DMS114 treated with DMSO at 0.1 percent for 48 hours (cell line): ENCODE measurements around the gene LPAR2.
"Not testable (repeated sequence)": the region's sequence is repeated elsewhere in the genome, so short reads cannot be mapped to it uniquely, and the experiment has no call there.

Experiments
- DNase-seq: peaks from one replicate; lab custom pipeline; 2025; ENCODE audit not compliant: unreplicated experiment; lab: John Stamatoyannopoulos, UW

Gene LPAR2

DNA sequence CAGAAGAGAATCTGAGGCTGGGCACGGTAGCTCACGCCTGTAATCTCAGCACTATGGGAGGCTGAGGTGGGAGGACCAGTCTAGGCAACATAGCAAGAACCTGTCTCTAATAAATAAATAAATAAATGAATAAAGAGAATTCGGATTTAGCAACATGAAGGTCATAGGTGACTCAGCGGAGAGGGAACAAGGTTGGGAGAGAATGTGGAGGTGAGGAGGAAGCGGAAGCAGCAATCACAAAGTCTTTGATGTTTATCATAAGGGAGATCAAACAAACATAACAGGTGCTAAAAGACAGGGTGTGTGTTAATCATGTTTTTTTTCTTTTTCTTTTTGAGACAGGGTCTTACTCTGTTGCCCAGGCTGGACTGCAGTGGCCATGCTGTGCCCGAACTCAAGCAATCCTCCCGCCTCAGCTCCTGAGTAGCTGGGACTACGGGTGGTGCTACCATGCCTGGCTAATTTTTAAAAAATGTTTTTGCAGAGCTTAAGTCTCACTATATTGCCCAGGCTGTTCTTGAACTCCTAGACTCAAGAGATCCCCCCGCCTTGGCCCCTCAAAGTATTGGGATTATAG is 25.8 kb downstream of the LPAR2 start:
- DNase-seq = no peak

DNA sequence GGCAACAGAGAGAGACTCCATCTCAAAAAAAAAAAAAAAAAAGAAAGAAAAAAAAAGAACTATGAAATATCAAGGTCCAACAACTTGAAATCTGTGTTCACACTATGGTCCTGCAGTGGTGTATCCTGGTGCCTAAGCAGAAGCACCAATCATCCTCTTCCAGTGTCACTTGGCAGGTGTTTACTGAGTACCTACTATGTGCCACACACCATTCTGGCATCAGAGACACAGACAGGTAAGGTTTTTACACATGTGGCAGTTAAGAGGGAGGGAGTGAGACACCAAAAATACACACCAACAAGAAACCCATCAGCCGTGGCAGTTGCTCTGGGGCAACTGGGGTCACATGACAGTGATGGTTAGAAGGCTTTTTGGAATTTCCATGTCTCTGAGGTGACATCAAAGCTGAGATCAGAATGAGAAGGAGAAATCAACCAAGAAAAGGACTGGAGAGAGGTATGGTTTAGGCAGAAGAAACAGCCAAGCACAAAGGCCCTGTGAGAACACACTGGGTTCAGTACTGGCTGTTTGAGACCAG is 27.2 kb downstream of the LPAR2 start:
- DNase-seq = no peak

DNA sequence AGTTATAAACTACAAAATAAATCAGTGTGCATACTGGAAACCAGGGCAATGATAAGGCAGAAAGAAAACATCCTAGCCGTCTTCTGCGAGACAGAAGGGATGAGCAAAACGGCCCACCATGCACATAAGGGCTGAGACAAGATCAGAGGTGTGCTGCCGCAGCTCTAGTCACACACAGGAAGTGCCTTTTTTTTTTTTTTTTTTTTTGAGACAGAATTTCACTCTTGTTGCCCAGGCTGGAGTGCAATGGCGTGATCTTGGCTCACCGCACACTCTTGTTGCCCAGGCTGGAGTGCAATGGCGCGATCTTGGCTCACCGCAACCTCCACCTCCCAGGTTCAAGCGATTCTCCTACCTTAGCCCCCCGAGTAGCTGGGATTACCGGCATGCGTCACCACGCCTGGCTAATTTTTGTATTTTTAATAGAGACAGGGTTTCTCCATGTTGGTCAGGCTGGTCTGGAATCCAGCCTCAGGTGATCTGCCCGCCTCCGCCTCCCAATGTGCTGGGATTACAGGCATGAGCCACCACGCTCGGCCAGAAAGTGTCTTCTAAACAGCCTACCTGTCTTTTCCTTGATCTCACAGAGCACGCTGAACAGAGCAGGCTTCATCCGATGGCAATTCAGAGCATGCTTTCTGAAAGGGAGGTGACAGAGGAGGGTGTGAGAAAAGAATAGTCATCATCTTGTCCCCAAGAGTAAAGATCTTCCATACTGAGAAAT is 29.1 kb downstream of the LPAR2 start:
- DNase-seq = not testable (repeated sequence)

DNA sequence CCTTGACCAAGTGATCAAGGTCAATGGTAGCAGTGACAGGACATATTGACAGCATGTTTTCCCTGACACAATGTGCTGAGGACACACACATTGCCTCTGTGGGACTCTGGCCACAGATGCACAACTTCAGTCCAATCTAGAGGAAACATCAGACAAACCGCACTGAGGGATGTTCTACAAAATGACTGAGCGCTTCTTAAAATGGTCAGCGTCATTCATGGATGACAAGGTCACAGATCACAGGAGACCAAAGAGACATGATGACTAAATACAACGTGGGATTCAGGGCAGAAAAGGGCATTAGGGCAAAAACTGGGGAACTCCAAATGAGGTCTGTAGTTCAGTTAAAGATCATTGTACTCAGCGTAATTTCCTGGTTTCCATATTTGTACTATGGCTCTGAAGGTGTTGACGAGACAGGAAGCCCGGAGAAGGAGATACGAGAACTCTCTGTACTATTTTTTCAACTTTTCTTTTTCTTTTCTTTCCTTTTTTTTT is 30.2 kb downstream of the LPAR2 start:
- DNase-seq = no peak

DNA sequence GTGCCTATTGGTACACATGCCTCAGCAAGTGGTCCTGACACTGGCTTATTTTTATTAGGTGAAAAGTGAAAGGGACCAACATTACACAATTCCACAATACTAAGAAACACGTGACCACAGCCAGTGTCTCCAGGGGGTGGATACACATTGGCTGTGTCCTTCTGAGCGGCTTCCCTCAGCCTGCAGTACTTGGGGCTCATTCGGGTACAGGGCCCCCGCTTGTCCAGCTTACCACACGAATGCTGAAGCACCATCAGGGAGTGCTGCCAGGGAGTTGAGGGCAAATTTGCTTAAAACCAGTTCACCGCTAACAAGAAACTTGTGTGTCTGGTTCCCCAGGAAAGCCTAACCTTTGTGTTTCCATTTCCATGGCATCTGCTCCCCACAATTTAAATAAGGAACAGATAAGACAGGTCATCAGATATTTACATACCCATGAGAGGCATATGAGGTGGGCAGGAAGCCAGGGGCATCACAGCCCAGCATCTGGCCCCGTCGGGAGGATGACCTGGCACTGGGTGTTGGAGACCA is 32.8 kb downstream of the LPAR2 start:
- no peak for DNase-seq

DNA sequence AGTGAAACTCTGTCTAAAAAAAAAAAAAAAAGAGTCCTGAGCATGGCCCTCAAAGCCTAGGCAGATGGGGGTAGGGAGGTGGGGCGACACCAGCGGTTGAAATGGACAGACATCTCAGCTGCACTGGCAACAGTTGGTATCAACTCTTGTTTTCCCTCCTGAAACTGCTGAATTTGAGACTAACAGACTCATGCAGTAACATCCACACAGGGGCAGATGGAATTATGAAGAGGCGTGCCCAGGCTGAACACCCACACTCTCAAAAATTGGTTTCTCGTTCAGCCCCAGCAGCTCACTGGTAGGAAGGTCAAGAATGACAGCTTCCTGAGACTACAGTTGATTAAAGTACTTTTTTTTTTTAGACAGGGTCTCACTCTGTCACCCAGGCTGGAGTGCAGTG is 33.6 kb downstream of the LPAR2 start:
- no peak for DNase-seq

DNA sequence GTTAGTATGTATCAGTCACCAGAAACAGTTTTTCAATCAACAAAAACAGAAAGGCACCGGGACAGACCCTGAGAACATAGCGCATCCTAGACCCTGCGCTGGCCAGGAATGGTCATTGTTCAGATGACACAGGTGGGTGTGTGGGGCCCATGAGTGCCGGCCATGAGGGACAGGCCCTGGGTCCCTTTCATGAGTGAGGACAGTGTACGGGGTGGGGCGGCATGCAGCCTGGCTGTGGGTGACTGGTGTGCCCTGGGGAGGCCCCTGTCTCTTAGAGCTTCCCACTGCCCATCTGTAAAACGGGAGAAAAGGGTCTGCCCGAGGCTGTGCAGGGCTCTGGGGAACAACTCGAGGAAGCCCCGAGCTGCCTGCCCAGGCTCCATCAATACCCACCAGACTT is 35.3 kb downstream of the LPAR2 start:
- DNase-seq = no peak

DNA sequence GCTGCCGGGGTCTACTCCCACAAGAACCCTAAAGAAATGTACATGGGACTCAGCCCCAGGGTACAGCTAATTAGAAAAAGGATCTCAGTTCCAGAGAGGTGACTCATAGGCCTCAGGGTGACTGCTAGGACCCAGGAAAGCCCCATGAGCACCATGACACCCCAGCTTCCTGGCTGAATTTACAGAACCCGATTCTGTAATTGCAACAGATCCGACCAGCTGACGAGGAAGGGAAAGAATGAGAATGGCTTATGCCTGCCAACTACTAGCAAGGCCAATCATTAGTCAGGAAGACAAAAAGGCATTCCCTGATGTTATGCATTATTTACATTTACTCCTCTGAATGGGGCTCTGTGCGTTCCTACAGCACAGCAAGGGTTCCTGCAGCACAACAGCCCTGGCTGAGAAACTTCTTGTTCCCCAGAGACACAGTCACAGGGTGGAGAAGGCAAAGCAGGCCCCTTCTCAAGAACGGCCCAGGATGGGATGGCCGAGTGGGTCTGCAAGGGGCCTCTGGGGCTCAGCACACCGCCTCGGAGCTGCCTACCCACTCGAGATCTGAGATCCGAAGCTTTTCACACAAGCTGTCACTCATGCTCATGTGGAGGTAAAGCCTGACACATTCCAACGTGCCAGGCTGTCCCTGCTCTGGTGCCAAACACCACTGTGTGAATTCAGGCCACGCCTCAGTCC is 36.7 kb downstream of the LPAR2 start:
- DNase-seq = no peak

DNA sequence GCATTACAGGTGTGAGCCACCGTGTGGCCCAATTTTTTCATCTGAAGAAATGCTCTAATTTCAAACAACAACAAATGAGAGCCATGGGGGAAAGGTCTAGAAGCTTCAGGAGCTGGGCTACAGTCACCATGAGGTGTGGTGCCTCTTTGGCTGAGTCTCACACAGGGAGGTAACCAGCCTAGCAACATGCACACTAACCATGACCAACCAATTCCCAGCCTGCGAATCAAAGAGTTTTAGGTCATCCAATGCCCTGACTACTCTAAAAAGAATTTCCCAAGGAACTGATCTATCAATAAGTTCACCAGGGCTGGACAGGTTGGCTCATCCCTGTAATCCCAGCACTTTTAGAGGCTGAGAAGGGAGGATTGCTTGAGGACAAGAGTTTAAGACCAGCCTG is 39.5 kb downstream of the LPAR2 start:
- DNase-seq = no peak

DNA sequence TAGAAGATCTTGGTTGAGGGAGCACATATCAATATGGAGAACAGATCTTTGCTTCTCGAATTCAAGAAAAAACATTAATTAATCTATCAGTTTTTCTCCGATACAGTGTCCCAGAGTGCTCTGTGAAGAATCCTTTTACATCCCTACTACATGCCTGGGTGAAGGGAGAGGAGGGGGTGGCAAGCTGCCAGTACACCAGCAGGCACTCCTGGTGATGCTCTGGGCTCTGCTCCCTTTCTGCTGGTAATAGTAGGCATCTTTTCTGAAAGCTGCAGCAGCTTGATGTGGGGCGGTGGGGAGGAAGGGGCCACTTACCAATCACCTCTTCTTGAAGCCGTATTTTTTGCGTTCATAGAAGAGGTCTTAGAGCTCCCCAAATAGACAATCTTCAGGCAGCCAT is 40.2 kb downstream of the LPAR2 start:
- DNase-seq = no peak

DNA sequence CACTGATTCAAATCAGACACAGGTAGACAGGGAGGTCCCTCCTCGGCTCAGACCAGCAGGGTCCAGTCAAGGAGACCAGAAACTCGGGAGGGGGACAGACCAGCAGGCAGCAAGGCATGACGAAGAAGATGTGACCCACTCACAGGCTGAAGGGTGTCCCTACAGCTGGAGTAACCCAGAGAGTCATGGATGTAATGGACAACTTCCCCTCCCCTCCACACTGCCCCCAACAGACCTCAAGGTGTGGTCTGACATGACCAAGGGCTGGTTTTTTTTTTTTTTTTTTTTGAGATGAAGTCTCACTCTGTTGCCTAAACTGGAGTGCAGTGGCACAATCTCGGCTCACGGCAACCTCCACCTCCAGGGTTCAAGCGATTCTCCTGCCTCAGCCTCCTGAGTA is 43.7 kb downstream of the LPAR2 start:
- no peak for DNase-seq

DNA sequence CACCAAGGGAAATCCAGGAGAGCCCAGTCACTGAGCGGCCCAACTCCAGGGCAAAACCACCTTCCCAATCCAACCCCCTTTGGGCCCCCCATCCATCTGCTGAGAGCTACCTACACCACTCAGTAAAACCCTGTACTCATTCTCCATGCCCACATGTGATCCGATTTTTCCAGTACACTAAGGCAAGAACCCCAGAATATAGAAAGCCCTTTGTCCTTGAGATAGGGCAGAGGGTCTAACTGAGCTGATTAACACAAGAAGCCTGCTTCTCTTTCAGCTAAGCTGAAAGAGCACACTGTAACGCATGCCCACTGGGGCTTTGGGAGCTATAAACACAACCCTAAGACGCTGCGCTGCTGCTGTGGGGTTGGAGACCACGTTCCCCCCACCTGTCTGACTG is 45.5 kb downstream of the LPAR2 start:
- DNase-seq = no peak

DNA sequence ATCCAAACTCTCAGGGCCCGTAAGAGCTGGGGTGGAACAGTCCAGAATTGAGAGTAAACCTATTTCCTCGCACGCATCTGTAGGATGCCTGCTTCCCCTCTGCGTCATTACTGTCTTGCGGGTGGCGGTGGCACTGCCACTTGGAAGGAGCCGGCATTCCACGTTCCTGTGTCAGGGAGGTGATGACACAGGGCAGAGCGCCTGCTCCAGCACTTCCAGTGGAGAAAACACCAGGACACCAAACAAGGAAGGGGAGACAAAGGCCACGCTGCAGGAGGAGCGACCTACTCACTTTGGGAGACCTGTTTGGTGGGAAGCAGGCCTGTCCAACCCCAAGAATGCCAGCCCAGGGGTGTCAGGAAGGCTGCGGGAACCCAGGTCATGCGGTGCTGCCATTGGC is 46.6 kb downstream of the LPAR2 start:
- no peak for DNase-seq

DNA sequence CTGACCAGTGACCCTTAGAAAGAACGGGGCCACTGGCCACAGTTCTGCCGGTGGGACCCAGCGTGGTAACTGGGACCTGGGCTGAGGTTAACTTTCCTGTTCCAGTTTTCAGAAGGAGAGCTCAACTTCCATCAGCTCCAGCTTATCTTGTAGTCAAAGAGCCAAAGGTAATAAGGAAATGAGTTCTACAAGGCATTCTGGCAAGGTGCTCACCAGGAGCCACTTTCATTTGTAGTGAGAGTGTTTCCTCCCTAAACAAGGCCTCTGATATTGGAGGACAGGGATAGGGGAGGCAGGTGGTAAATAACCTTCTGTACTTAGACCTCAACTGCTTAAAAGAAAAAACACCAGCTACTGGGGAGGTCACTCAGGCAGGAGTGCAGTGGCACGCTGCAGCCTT is 47.6 kb downstream of the LPAR2 start:
- DNase-seq = no peak

DNA sequence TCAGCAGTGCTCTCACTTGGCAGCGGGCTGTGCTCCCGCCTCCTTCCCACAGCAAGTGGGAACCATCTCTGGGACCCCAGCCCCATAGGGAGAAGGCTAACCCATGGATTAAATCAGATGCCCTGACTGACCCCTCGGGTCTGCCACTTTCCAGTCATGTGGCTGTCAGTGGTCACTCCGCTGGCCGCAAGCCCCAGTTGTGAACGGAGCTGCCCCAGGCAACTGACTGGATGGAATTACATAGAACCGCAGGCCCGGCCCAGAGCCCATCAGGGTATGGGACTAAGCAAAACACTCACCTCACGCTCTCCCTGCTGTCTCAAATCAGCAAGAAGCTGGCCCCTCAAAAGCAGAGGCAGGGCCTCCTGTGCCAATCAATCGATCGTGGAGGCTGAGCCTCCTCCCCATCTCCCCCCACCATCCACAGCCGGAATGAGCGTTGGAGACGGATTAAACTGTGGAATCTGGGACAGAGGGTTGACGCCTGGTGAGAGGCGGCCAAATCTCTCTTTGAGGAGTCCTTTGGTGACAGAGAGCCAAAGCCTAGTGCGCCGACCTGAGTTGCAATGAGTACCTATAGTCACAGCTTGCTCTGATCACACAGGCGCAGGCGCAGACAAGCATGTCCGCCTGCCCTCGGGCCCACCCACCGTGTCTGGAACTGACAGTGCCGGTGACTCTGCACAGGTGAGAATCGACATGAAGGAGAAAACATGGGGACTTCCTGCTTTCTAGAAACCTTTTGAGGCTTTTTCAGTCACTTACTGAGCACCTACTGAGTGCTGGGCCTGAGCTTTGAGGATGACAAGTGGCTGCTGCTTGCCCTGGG is 48.3 kb downstream of the LPAR2 start:
- no peak for DNase-seq

DNA sequence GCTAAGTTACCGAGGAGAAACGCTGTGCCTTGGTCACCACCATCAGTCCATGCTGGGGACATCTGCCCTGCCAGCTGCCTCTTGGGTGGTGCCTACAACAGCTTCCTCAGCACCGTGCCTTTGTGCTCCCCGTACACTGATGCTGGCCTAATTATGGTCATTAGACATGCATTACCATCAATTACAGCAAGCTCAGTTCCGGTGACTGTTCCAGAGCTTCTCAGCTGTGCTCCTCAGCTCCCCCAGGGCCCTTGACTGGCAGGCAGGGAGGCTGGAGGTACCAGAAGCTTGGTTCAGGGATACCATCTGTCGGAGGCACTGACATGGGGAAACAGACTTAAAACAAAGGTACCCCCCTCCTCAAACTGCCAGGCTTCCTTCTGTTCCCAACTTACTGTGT is 49.8 kb downstream of the LPAR2 start:
- no peak for DNase-seq

DNA sequence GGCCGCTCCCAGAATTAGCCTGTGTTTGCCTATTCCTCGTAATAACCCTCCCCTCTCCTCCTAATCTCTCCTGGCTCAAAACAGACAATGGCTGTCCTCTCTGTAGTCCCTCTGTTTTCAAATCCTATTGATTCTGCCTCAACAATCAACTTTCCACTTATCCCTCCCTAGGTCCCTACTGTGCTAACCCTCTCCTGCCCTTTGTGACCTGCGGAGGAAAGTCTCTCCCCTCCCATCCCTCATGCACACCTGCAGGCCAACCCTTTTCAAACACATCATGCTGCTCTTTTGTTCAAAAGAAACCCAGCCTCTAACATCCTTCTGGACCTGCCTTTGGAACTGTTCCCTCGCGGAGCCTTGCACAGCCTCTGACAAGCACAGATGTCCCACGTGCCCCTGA is 52.6 kb downstream of the LPAR2 start:
- no peak for DNase-seq
